Neural cell (in vitro differentiated cells): Measurements from ENCODE around the gene NAV1.

Source experiments
- EP300 ChIP-seq: fragments of 450-650 bp; conservative IDR thresholded peaks from 2 replicates; pipeline ENCODE4 v1.6.1; 2014; ENCODE audit warnings: antibody characterized with exemption, mild to moderate bottlenecking, moderate library complexity; ENCODE audit not compliant: poor library complexity, severe bottlenecking
- EZH2 ChIP-seq: fragments of 200-600, 300-800 bp; shearing (Covaris generic), sonication (generic); IDR thresholded peaks from 2 replicates; pipeline ENCODE4 v1.6.1; 2014; ENCODE audit warnings: antibody characterized with exemption, low read length, borderline replicate concordance, mild to moderate bottlenecking; ENCODE audit not compliant: insufficient read depth, poor library complexity, severe bottlenecking
- MXI1 ChIP-seq: fragments of 450-650 bp; conservative IDR thresholded peaks from 2 replicates; pipeline ENCODE4 v1.6.1; 2014; ENCODE audit warnings: antibody characterized with exemption, mild to moderate bottlenecking; ENCODE audit not compliant: poor library complexity, severe bottlenecking
- TF ChIP-seq, protein P1 (sequence below): fragments of 450-650 bp; IDR thresholded peaks from 2 replicates; pipeline ENCODE4 v1.5.1; 2014; ENCODE audit warnings: antibody characterized with exemption, mild to moderate bottlenecking, moderate library complexity; ENCODE audit not compliant: poor library complexity, severe bottlenecking

DNA sequence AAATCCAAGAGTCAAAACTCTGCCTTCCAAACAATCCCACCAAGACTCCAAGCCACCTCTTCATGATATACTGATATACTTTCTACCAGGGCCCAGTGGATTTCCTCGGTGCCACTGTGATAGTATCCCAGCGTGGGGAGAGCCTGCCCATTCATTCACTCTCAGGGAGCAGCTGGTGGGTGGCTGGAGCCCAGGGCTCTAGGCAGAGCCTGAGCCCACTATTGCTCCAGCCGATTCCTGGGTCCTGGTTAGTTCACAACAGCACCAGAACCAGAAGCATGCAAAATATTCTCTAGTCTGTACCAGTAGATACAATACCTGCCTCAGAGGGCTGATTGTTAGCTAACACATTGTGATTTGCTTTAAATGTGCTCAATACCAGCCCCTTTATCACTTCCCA, 32.8 kb upstream of the NAV1 start:
- TF ChIP-seq, protein P1, sequence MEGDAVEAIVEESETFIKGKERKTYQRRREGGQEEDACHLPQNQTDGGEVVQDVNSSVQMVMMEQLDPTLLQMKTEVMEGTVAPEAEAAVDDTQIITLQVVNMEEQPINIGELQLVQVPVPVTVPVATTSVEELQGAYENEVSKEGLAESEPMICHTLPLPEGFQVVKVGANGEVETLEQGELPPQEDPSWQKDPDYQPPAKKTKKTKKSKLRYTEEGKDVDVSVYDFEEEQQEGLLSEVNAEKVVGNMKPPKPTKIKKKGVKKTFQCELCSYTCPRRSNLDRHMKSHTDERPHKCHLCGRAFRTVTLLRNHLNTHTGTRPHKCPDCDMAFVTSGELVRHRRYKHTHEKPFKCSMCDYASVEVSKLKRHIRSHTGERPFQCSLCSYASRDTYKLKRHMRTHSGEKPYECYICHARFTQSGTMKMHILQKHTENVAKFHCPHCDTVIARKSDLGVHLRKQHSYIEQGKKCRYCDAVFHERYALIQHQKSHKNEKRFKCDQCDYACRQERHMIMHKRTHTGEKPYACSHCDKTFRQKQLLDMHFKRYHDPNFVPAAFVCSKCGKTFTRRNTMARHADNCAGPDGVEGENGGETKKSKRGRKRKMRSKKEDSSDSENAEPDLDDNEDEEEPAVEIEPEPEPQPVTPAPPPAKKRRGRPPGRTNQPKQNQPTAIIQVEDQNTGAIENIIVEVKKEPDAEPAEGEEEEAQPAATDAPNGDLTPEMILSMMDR = no peak
- no peak for TF ChIP-seq MXI1
- TF ChIP-seq EP300 = no peak
- no peak for TF ChIP-seq EZH2
